ENCODE measurements around the gene PRR29.
A peak's percentile ranks its signal among the peaks of the same experiment; 100 is the strongest.
"Not testable (repeated sequence)": the region's sequence is repeated elsewhere in the genome, so short reads cannot be mapped to it uniquely, and the experiment has no call there.

Gene PRR29

GRCh38 chr17:63998721-63999679 lies 849 bp downstream of the PRR29 start:
- no peak for DNase-seq

- DNase-seq = no peak
Observed at GRCh38 chr17:63999680-64000531, 1.8 kb downstream of the PRR29 start.

GRCh38 chr17:64001091-64001579 lies 3.0 kb downstream of the PRR29 start:
- no peak for DNase-seq

GRCh38 chr17:64001763-64002529 lies 3.8 kb downstream of the PRR29 start:
- DNase-seq = no peak

GRCh38 chr17:64002658-64003525 lies 4.7 kb downstream of the PRR29 start:
- DNase-seq = no peak

- DNase-seq = no peak
Observed at GRCh38 chr17:64003526-64004121, 5.5 kb downstream of the PRR29 start.

- DNase-seq = no peak
Observed at GRCh38 chr17:64004218-64004770, 6.1 kb downstream of the PRR29 start.

GRCh38 chr17:64004903-64005733 lies 7.0 kb downstream of the PRR29 start:
- DNase-seq = no peak

- DNase-seq = no peak
Observed at GRCh38 chr17:64005734-64006167, 7.6 kb downstream of the PRR29 start.

- no peak for DNase-seq
Observed at GRCh38 chr17:64006361-64007088, 8.4 kb downstream of the PRR29 start.

GRCh38 chr17:64007089-64007837 lies 9.1 kb downstream of the PRR29 start:
- DNase-seq = not testable (repeated sequence)

GRCh38 chr17:64007838-64008282 lies 9.7 kb downstream of the PRR29 start:
- no peak for DNase-seq

GRCh38 chr17:64008346-64008745 lies 10.2 kb downstream of the PRR29 start:
- DNase-seq = no peak

GRCh38 chr17:64008830-64009229 lies 10.7 kb downstream of the PRR29 start:
- no peak for DNase-seq

- DNase-seq = peak; percentile 70
Observed at GRCh38 chr17:64009571-64010402, 11.6 kb downstream of the PRR29 start.

- no peak for DNase-seq
Observed at GRCh38 chr17:64015447-64015846, 17.3 kb downstream of the PRR29 start.

GRCh38 chr17:64016231-64016784 lies 18.2 kb downstream of the PRR29 start:
- no peak for DNase-seq
